HepG2 (cell line): ENCODE results near the gene BST1. TPM values are rescaled to one million over a fixed set of nuclear protein-coding genes. Genes with fewer than 3 reads are reported as not detected.

Experiments
- ARNT ChIP-seq: fragments of 450-650 bp; IDR thresholded peaks from 2 replicates; pipeline ENCODE4 v1.6.1; 2017
- BATF2 ChIP-seq: sonication (generic); formaldehyde crosslinking; IDR thresholded peaks from 2 replicates; pipeline ENCODE4 v1.8.0; 2022; ENCODE audit warnings: mild to moderate bottlenecking, missing genetic modification reagents, moderate library complexity
- BORCS8-MEF2B ChIP-seq: sonication (generic); formaldehyde crosslinking; IDR thresholded peaks from 2 replicates; pipeline ENCODE4 v1.8.0; 2022; ENCODE audit warnings: mild to moderate bottlenecking, missing genetic modification reagents
- CBX1 ChIP-seq: IDR thresholded peaks from one replicate; pipeline ENCODE4 v1.6.1; 2016; ENCODE audit warnings: antibody characterized with exemption, low read depth
- CHCHD3 ChIP-seq: sonication (generic); formaldehyde crosslinking; IDR thresholded peaks from 2 replicates; pipeline ENCODE4 v1.8.0; 2022; ENCODE audit warnings: mild to moderate bottlenecking, missing genetic modification reagents, moderate library complexity
- HES4 ChIP-seq: sonication (generic); formaldehyde crosslinking; IDR thresholded peaks from 2 replicates; pipeline ENCODE4 v1.9.0; 2021; ENCODE audit warnings: mild to moderate bottlenecking, missing genetic modification reagents, borderline replicate concordance
- HOXA5 ChIP-seq: sonication (generic); formaldehyde crosslinking; IDR thresholded peaks from 2 replicates; pipeline ENCODE4 v1.4.0; 2020; ENCODE audit warnings: missing genetic modification reagents
- IRX3 ChIP-seq: sonication (generic); formaldehyde crosslinking; IDR thresholded peaks from 2 replicates; pipeline ENCODE4 v1.8.1; 2023; ENCODE audit warnings: mild to moderate bottlenecking, low read depth, missing genetic modification reagents, borderline replicate concordance
- JDP2 ChIP-seq: sonication (generic); formaldehyde crosslinking; IDR thresholded peaks from 2 replicates; pipeline ENCODE4 v1.8.1; 2022; ENCODE audit warnings: missing genetic modification reagents, borderline replicate concordance
- NFIC ChIP-seq: IDR thresholded peaks from 2 replicates; pipeline ENCODE4 v1.6.1; 2012; ENCODE audit warnings: mild to moderate bottlenecking, low read length, inconsistent platforms
- PHF8 ChIP-seq: sonication (generic); formaldehyde crosslinking; IDR thresholded peaks from 2 replicates; pipeline ENCODE4 v1.5.0; 2020; ENCODE audit warnings: missing genetic modification reagents
- RFX3 ChIP-seq: IDR thresholded peaks from 2 replicates; pipeline ENCODE4 v1.6.1; 2016; ENCODE audit warnings: missing biosample characterization, missing genetic modification reagents
- ZNF12 ChIP-seq: sonication (generic); formaldehyde crosslinking; IDR thresholded peaks from 2 replicates; pipeline ENCODE4 v1.5.0; 2020; ENCODE audit warnings: missing genetic modification reagents
- ZNF138 ChIP-seq: sonication (generic); formaldehyde crosslinking; IDR thresholded peaks from 2 replicates; pipeline ENCODE4 v1.5.0; 2020; ENCODE audit warnings: mild to moderate bottlenecking, low read depth, missing genetic modification reagents
- ZNF230 ChIP-seq: sonication (generic); formaldehyde crosslinking; IDR thresholded peaks from 2 replicates; pipeline ENCODE4 v1.4.0; 2020; ENCODE audit warnings: mild to moderate bottlenecking, missing genetic modification reagents
- ZNF253 ChIP-seq: sonication (generic); formaldehyde crosslinking; IDR thresholded peaks from 2 replicates; pipeline ENCODE4 v1.8.0; 2022; ENCODE audit warnings: mild to moderate bottlenecking, missing genetic modification reagents, borderline replicate concordance
- ZNF280B ChIP-seq: sonication (generic); formaldehyde crosslinking; IDR thresholded peaks from 2 replicates; pipeline ENCODE4 v1.5.0; 2020; ENCODE audit warnings: missing genetic modification reagents, mild to moderate bottlenecking, borderline replicate concordance
- ZNF354B ChIP-seq: sonication (generic); formaldehyde crosslinking; IDR thresholded peaks from 2 replicates; pipeline ENCODE4 v1.8.0; 2022; ENCODE audit warnings: mild to moderate bottlenecking, missing genetic modification reagents
- ZNF639 ChIP-seq: conservative IDR thresholded peaks from 2 replicates; pipeline ENCODE4 v1.6.1; 2018; ENCODE audit warnings: missing genetic modification reagents
- ZNF816 ChIP-seq: sonication (generic); formaldehyde crosslinking; IDR thresholded peaks from 2 replicates; pipeline ENCODE4 v1.8.0; 2022; ENCODE audit warnings: missing genetic modification reagents, mild to moderate bottlenecking, borderline replicate concordance
- polyA plus RNA-seq, 8 experiments: library from polyadenylated mRNA; depleted of rRNA in 3 of 8; stranded (reverse) in 7 of 8; unstranded in 1 of 8; fragments of >200 nt; fragmentation: Illumina TruSeq in 4 of 8; extraction: Trizol in 4 of 8; gene quantifications; 2 replicates each; pipeline versions ENCODE4 v1.2.1 to v1.2.3, GENCODE V29; 2011 to 2016; ENCODE audit warnings: low read depth in 4 of 8, missing spikeins in 1 of 8, mixed read lengths in 1 of 8; ENCODE audit not compliant: insufficient read depth in 1 of 8
- total RNA-seq, 5 experiments: library from RNA; depleted of rRNA; stranded (reverse); fragments of >200 nt; fragmentation: Illumina TruSeq; extraction: Trizol; gene quantifications; 2 replicates each; pipeline ENCODE4 v1.2.3, GENCODE V29; 2016; ENCODE audit warnings: low read depth in 1 of 5
- TF ChIP-seq, protein P1 (sequence below): sonication (generic); formaldehyde crosslinking; IDR thresholded peaks from 2 replicates; pipeline ENCODE4 v1.8.0; 2022; ENCODE audit warnings: missing genetic modification reagents, mild to moderate bottlenecking, borderline replicate concordance
- TF ChIP-seq, protein P2 (sequence below): sonication (generic); formaldehyde crosslinking; conservative IDR thresholded peaks from 2 replicates; pipeline ENCODE4 v1.4.0; 2020; ENCODE audit warnings: missing genetic modification reagents
- TF ChIP-seq, protein P3 (sequence below): IDR thresholded peaks from 2 replicates; pipeline ENCODE4 v1.6.1; 2016; ENCODE audit warnings: missing genetic modification reagents, missing compliant biosample characterization

BST1 gene
- total and polyA plus RNA-seq, 2 of the 13 experiments (the other 11 are each of a cell fraction or from before 2014, with no cell fraction given), result 0.09 to 0.49 TPM

DNA sequence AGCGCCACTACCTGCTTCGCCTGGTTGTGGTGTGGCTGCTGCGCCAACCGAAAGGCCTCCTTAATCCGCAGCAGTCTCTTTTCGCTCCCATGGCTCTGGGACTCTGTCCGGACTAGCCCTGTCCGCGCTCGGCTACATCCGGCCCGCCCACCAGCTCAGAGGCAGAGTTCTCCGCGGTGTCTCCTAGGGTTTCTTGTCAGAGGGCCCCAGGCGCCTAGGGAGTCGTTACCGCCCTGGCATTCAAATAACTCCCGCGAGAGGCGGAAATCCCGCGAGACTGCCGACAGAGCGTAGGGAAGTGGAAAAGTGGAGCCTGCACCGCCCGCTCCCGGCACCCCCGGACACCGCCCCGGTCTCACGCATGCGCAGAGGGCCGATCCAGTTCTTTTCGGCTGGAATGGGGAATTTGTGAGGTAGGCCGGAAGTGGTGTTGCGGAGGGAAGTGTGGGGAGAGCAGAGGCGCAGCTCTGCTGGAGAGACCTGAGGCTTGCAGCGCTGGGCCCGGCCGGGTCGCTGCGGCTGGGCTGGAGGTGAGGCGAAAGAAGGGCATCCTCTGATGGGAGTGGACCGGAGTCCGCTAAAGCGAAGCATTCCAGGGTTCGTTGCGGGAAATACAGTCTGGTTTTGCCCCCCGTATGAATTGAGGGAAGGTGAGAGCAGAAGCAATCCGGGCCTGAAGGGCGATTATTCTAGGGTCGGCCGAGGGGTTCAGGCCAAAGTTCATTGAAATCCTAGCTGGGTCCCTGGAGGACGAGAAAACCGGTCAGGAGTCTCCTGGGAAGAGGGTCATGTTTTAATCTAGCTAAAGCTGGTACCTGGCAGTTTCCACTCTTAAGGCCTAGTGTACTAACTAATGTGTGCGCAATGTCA, 21.3 kb upstream of the BST1 start, which contains the start of gene FAM200B (continued):
- peak; percentile 24 for TF ChIP-seq HOXA5 (CRISPR knock-in tag)
- TF ChIP-seq, protein P1, sequence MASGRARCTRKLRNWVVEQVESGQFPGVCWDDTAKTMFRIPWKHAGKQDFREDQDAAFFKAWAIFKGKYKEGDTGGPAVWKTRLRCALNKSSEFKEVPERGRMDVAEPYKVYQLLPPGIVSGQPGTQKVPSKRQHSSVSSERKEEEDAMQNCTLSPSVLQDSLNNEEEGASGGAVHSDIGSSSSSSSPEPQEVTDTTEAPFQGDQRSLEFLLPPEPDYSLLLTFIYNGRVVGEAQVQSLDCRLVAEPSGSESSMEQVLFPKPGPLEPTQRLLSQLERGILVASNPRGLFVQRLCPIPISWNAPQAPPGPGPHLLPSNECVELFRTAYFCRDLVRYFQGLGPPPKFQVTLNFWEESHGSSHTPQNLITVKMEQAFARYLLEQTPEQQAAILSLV (CRISPR knock-in tag), result peak; percentile 64
- TF ChIP-seq ZNF12 (CRISPR knock-in tag), result no peak; the same call in 1 of the 2 replicates
- peak; percentile 56; the same call in 1 of the 2 replicates for TF ChIP-seq ZNF230 (CRISPR knock-in tag)
- no peak for TF ChIP-seq ARNT
- peak; percentile 40; the same call in 1 of the 2 replicates for TF ChIP-seq ZNF639 (CRISPR knock-in tag)
- 0 out of 2 replicates have a peak, but pooled peaks have one; percentile 68 for TF ChIP-seq IRX3
- TF ChIP-seq RFX3 (CRISPR knock-in tag), result no peak
- TF ChIP-seq NFIC, result no peak
- TF ChIP-seq ZNF253 (CRISPR knock-in tag), result no peak
- TF ChIP-seq PHF8 (CRISPR knock-in tag), result peak; percentile 98
- TF ChIP-seq ZNF138, result no peak
- TF ChIP-seq, protein P2, sequence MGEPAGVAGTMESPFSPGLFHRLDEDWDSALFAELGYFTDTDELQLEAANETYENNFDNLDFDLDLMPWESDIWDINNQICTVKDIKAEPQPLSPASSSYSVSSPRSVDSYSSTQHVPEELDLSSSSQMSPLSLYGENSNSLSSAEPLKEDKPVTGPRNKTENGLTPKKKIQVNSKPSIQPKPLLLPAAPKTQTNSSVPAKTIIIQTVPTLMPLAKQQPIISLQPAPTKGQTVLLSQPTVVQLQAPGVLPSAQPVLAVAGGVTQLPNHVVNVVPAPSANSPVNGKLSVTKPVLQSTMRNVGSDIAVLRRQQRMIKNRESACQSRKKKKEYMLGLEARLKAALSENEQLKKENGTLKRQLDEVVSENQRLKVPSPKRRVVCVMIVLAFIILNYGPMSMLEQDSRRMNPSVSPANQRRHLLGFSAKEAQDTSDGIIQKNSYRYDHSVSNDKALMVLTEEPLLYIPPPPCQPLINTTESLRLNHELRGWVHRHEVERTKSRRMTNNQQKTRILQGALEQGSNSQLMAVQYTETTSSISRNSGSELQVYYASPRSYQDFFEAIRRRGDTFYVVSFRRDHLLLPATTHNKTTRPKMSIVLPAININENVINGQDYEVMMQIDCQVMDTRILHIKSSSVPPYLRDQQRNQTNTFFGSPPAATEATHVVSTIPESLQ (CRISPR knock-in tag), result no peak
- peak; percentile 47; the same call in 1 of the 2 replicates for TF ChIP-seq ZNF280B (CRISPR knock-in tag)
- TF ChIP-seq BATF2 (CRISPR knock-in tag), result no peak
- TF ChIP-seq ZNF816 (CRISPR knock-in tag), result peak; percentile 52; the same call in 1 of the 2 replicates
- TF ChIP-seq ZNF354B, result no peak
- TF ChIP-seq BORCS8-MEF2B (CRISPR knock-in tag), result peak; percentile 85; the same call in 1 of the 2 replicates
- TF ChIP-seq, protein P3, sequence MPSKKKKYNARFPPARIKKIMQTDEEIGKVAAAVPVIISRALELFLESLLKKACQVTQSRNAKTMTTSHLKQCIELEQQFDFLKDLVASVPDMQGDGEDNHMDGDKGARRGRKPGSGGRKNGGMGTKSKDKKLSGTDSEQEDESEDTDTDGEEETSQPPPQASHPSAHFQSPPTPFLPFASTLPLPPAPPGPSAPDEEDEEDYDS, result peak; percentile 81
- TF ChIP-seq CHCHD3 (CRISPR knock-in tag), result 0 out of 2 replicates have a peak, but pooled peaks have one; percentile 17
- peak; percentile 54 for TF ChIP-seq CBX1
- peak; percentile 85 for TF ChIP-seq HES4 (CRISPR knock-in tag)
- no peak for TF ChIP-seq JDP2 (CRISPR knock-in tag)
